HG03520 (cell line): Measurements from ENCODE around the gene KRT79.

Experiments
- ATAC-seq: cut with Tn5 transposase; IDR thresholded peaks from one replicate; pipeline ENCODE4 v1.9.1; 2021; ENCODE audit warnings: mild to moderate bottlenecking, moderate library complexity; ENCODE audit not compliant: unreplicated experiment

KRT79 gene

DNA sequence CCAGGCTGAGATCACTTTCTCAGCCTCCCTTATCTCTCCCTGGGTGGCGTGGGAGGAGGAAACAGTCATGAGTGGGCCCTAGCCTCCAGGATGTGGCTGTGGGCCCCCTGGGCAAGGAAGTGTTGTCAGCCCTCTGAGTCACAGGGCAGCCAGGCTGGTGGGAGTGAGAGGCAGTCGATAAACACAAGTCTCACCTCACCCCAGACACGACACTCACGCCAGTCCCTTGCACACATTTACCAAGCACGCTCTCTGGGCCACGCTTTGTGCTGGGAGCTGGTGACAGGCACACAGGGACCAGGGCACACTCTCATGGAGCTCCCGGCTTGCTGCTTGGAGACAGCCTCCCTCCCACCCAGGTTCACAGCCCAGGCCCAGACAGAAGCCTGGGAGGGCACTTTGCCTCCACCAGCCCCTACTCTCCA lies 1.9 kb upstream of the KRT79 start:
- no peak for ATAC-seq

DNA sequence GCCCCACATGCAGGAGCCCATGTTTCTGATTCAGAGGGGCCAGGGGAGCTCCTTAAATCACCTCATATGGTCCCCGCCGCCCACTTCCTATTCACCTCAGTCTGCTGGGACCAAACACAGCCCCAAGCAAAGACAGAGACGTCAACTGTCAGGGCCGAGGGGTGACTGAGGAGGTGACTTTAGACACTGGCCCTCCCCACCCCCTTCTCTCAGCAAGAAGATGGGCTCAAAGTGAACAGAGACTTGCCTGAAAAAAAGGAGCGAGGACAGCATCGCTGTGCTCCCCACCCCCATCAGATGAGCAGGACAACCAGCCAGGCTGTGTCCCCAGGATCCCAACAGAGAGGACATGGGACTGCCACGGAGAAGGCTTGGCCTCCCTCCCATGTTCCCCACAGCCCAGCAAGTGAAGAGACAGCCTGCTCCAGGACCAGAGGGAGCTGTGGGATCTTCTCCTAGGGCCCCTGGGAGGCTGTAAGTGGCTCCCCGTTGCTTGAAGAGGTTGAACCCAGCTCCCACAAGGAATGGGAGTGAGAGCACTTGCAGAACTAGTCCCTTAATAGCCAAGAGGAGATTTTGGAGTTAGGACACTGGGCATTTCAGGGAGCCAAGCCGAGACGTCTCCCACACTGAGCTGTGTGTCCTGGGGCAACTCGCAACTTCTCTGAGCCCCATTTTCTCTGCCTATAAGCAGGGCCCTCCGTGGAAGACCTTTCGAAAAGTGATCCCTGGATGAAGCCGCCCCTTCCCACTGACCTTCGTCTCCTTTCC lies 1.3 kb upstream of the KRT79 start:
- ATAC-seq = no peak

- no peak for ATAC-seq
Observed at GRCh38 chr12:52834727-52835001, 553 bp upstream of the KRT79 start.

DNA sequence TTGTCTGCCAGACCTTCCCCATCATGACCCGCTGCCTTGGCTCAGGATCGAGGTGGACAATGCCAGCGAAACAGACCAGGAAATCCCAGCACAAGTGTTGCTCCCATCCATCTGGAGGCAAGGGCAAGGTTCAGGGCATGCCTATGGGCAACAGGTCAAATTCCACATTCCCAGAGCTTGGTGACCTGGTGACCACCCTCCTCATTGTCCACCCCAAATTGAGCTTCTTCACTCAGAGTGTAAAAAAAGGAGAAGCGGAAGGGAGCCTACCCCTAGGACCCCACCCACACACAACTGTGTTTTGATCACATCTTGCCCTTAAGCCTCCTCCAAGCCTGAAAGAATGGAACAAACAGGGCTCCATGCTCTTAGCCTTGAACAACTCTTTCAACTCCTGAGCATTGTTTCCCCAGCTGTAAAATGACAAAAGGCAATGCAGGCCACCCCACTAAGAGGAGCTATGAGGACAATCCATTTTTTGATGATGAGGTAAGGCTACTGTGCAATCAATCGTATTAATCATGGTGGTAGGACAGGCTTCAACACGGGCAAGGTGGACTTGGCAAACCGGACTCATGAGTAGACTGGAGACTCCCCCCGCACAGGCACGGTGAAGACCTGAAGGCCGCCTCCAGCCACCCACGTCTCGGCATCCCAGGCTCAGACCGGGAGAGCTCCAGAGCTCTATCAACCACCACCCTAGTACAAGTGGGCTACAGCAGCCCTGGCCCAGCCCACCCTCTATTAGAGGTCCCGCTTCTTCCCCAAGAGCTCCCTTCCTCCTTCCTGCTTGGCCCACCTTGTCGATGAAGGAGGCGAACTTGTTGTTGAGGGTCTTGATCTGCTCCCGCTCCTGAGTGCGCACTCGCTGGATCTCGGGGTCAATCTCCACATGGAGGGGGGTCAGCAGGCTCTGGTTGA lies 866 bp downstream of the KRT79 start:
- no peak for ATAC-seq

- ATAC-seq = no peak
Observed at GRCh38 chr12:52832451-52832850, 1.7 kb downstream of the KRT79 start.

DNA sequence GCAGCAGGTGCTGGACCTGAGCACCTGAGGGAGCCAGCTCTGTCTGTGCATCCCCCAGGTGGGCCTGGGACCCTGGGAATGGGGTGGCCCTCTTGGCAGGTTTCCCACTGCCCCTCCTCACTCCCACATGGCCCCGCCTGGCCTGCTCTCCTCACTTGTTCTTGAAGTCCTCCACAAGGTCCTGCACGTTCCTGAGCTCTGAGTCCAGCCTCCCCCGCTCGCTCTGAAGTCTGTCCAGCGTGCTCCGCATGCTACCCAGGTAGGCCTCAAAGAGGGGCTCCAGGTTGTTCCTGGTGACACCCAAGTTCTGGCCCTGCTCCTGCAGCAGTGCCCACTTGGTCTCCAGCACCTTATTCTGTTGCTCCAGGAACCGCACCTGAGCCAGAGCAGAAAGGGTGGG lies 2.9 kb downstream of the KRT79 start:
- ATAC-seq = no peak

GRCh38 chr12:52829986-52830770 lies 3.9 kb downstream of the KRT79 start:
- no peak for ATAC-seq

DNA sequence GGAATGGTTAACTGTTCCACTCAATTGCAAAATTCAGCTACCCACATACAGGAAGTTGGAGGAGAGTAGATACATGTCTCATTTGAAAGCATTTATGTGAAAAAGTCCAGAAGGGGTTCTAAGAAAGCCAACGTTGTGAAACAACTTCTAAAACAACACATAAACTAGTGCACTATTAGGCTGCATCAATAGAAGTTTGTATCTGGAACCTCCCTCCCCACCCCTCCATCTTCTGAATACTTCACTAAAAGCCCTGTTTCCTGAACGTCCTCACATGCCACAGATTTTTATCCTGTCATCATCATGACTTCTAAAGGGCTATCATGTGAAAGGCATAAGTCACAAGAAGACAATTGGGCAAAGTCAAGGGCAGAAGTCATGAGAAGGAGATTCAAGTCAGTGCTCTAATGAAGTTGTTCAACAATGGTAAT lies 5.5 kb downstream of the KRT79 start:
- ATAC-seq = no peak

- no peak for ATAC-seq
Observed at GRCh38 chr12:52828156-52828555, 6.0 kb downstream of the KRT79 start.

DNA sequence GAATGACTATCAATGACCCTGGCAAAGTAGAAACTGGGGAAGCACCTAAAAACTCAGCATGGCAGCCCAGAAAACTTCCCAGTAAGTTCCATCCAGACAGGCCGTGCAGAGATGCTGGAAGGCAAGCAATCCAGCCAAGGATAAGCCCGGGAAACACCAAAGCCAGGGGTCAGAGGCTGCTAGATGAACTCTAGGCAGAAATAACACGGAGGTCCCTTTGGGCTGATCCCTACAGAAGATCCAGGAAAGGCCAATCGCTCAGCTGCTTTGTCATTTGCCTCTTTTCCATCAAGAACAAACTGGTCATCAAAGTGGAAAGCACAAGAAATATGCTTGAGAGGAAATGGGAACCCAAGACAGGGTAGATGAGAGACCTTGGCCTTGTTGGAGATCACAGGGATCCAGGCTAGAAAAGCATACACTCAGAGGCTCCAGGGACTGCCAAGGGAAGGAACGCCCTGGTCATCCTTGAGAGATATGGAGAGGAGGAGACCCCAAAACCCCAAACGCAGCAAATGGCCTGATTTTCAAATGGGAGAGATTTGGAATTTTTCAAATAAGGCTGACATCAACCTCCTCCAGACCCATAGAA lies 6.5 kb downstream of the KRT79 start:
- ATAC-seq = no peak

DNA sequence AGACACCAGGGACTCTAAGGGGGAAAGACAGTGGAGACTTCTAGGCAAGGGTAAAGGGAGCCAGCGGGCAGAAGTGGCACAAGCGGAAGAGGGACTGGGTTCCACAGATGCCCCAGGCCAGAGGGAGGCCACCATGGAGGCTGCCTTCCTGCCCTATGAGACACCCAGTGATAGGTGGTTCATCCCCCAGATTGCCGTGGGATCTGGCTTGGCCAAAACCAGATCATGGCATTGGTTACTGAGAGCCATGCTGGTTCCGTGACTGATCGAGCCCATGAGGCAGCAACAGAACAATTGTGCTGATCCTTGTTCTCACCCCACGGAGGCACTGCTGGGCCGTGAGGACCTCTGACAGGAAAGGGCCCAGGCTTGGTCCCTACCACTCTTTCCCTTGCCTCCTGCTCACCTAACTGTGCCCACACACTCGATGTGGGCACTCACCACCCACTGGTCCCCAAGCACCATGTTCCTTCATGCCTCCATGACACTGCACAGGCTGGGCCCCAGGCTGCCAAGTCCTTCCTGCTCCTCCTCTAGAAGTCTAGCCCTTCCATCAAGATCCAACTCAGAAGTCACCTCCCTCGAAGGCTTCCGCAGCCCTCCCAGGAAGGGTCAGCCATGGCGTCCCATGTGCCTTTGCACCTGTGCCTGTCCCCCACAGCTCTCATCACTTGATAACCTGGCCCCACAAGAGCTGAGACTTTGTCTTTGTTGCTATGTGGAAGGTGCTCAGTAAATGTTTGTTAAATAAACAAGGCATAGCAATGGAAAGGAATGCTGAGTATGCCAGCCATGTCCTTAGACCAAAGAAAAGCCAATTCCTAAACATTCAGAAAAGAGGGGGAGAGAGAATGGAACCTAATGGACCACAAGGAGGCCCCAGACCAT lies 7.3 kb downstream of the KRT79 start:
- ATAC-seq = no peak

- no peak for ATAC-seq
Observed at GRCh38 chr12:52825961-52826360, 8.2 kb downstream of the KRT79 start.

GRCh38 chr12:52824741-52825410 lies 9.2 kb downstream of the KRT79 start:
- no peak for ATAC-seq

GRCh38 chr12:52823761-52824450 lies 10.2 kb downstream of the KRT79 start:
- no peak for ATAC-seq

GRCh38 chr12:52822771-52823510 lies 11.2 kb downstream of the KRT79 start:
- no peak for ATAC-seq

- no peak for ATAC-seq
Observed at GRCh38 chr12:52821826-52822660, 12.1 kb downstream of the KRT79 start.

- no peak for ATAC-seq
Observed at GRCh38 chr12:52821071-52821730, 12.9 kb downstream of the KRT79 start.
